Ovary (tissue), 9 donors: ENCODE results near the gene PTPRN2. TPM values are rescaled to one million over a fixed set of nuclear protein-coding genes. Genes with fewer than 3 reads are reported as not detected.

Experiments used
- DNase-seq, 5 donors: peaks; one replicate each; pipeline ENCODE4 v3.0.0-alpha.2; 2019 to 2020
- H3K27ac ChIP-seq, 2 donors: fragments of 200-600 bp; one replicate each; pipeline versions ENCODE4 v1.5.1 to v1.8.0; 2019 to 2022
- H3K27me3 ChIP-seq: fragments of 200-600 bp; one replicate; pipeline ENCODE4 v1.8.0; 2022
- H3K36me3 ChIP-seq: fragments of 200-600 bp; sonication (generic); one replicate; pipeline ENCODE4 v1.5.1; 2019
- H3K4me1 ChIP-seq: one replicate; pipeline ENCODE4 v1.8.1; 2013; ENCODE audit warnings: mild to moderate bottlenecking, moderate library complexity; ENCODE audit not compliant: insufficient read depth
- H3K4me3 ChIP-seq: fragments of 200-600 bp; sonication (generic); one replicate; pipeline ENCODE4 v1.5.1; 2017
- H3K9me3 ChIP-seq, 2 donors: fragments of 200-600 bp in 1 of 2; sonication (generic) in 1 of 2; one replicate each; pipeline versions ENCODE4 v1.5.1 to v1.8.1; 2013 to 2019; ENCODE audit warnings: mild to moderate bottlenecking in 1 of 2, moderate library complexity in 1 of 2
- CTCF ChIP-seq, 3 donors: fragments of 450-650 bp in 2 of 3; fragments of 200-600 bp in 1 of 3; IDR thresholded peaks; one replicate each; pipeline versions ENCODE4 v1.5.1 to v1.8.0; 2016 to 2022; ENCODE audit warnings: antibody characterized with exemption in 3 of 3, mild to moderate bottlenecking in 1 of 3
- EP300 ChIP-seq: sonication (generic); formaldehyde crosslinking; IDR thresholded peaks from one replicate; pipeline ENCODE4 v1.6.1; 2017; ENCODE audit warnings: antibody characterized with exemption
- POLR2A ChIP-seq: fragments of 450-650 bp; IDR thresholded peaks from one replicate; pipeline ENCODE4 v1.6.1; 2017; ENCODE audit warnings: antibody characterized with exemption, mild to moderate bottlenecking, moderate library complexity
- WGBS, 3 donors: extraction: QIAGEN DNeasy Blood & Tissue Kit in 1 of 3; methylation state at CpG; one replicate each; pipeline versions ENCODE4 v1.1.5 to v1.1.7; 2013 to 2017; 5-methylcytosine and 5-hydroxymethylcytosine counted together
- intact Hi-C, 4 donors: fragments of 100-400 bp; cut with DNase I; formaldehyde crosslinking; loops; one replicate each; pipeline versions ENCODE4 v1.11.0 to v1.15.1; 2022 to 2023
- polyA plus RNA-seq, 2 donors: library from polyadenylated mRNA; stranded (reverse); fragments of 200-250 nt in 1 of 2; fragments of 350-450 nt in 1 of 2; fragmentation: Illumina TruSeq in 1 of 2; extraction: RNeasy Lipid Tissue Mini Kit (QIAGEN cat#74804) in 1 of 2; gene quantifications; one replicate each; pipeline ENCODE4 v1.2.3, GENCODE V29; 2013 to 2014
- total RNA-seq, 7 donors: library from RNA; depleted of rRNA in 2 of 7; stranded (reverse); fragments of >200 nt in 2 of 7; fragmentation: NEBNext Ultra II Directional in 3 of 7; extraction: Animal tissue kit (Norgen Biotek cat#: 25700) in 3 of 7; gene quantifications; one replicate each; pipeline versions ENCODE4 v1.1.0 to v1.2.4, GENCODE V29; 2016 to 2023
- donor health status: DM: no; HTN: no; CAD: no; lungs with moderate emphysema.
- donor health status: DM: no; HTN: no; CAD: no.
- donor health status: Bipolar disorder and iron deficiency.
- donor health status: DM: yes; HTN: yes; CAD: no.
- donor health status: DM: no; HTN: no; CAD: no.
- donor health status: DM: yes; HTN: yes; CAD: no.

Gene PTPRN2
- total and polyA plus RNA-seq, 9 donors, result 3.5 to 11.1 (median 5.9) TPM

DNA sequence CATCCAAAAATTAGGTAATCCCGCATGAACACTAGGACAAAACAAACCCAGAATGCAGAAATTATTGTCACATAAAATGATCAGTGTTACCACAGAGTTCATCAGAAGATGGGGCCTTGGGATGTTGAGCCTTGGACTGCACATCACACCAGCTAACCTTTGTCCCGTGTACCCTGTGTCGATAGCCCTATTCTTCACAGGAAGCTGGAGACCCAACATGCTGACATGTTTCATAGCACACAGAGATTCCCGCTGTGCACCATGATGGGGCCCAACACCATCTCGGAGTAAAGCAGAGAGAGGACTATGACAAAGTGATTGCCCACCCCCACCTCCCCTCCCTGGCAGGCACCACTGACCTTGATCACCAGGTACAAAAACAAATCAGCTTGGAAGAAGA lies 4.5 kb downstream of the PTPRN2 start:
- 83 to 86% (median 85%) methylated on average over 5 of the region's 5 CpGs for WGBS, 3 donors
- TF ChIP-seq CTCF (IDR thresholded peaks at IDR 0.05) (no peak), EP300 (no peak), POLR2A (no peak)
- no peaks in the 10 kb centered on the region for H3K27me3 ChIP-seq
- no peak overlapping the region for H3K27ac ChIP-seq
- no peak for DNase-seq
- H3K4me1 ChIP-seq, result peaks cover 13% of the 10 kb centered on the region
- H3K9me3 ChIP-seq, result no peaks in the 10 kb centered on the region
- H3K4me3 ChIP-seq, result no peak overlapping the region
- intact Hi-C loops, result no loop called here
- H3K36me3 ChIP-seq, result no peaks in the 10 kb centered on the region

DNA sequence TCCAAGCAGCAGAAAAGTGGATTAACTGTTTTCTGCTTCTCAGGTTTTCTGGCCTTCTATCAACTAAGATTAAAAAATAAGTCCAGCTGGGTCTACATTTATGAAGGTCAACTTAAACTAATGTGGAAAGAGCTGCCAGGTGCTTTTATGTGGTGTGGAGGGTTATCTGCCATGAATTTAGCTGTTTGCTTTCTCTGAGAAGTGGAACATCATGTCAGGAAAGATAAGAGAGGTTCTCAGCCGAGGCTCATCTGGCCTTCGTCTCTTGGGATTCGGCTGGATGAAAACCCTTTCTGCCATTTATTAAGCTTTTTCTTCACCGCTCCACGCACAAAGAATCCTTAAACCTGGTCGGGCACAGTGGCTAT lies 5.5 kb downstream of the PTPRN2 start:
- 59 to 67% (median 64%) methylated on average over 6 of the region's 6 CpGs for WGBS, 3 donors
- DNase-seq, result no peak

DNA sequence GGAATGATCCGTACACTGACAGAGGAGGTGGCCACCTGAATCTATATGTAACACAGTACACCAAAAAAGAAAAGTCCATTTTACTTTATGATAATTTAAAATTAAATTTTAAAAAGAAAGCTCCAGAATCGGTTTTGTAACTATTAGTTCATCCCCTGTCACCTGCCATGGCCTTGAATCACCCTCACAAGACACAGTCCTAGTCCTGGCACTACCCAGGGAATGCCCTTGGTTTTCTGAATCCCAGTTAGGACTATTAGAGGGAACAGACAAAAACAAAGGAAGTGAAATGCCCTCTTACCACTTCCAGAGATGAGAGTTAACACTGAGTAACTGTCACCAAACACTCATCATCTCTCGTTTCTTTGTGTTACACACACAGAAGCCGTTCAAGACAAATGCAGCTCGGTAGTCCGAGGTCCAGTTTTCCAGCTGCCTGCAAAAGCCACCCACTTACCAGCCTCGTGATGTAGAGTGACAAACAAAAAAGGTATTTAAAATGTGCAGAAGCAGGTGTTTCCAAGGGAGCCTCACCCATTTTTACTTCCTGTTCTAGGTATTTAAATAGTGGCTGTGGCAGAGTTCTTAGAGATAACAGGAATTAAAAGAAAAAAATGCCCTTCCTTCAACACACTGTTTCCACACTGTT lies 6.1 kb downstream of the PTPRN2 start:
- Histone ChIP-seq H3K4me1 (peaks cover 10% of the 10 kb centered on the region), H3K9me3 (no peaks in the 10 kb centered on the region), H3K27ac (no peak overlapping the region), H3K27me3 (no peaks in the 10 kb centered on the region), H3K36me3 (no peaks in the 10 kb centered on the region), H3K4me3 (no peak overlapping the region)
- DNase-seq, result no peak
- no peak for TF ChIP-seq EP300
- no peak for TF ChIP-seq POLR2A
- no peak for TF ChIP-seq CTCF (IDR thresholded peaks at IDR 0.05)
- intact Hi-C loops, result no loop called here
- 66 to 71% (median 67%) methylated on average over 7 of the region's 7 CpGs for WGBS, 3 donors

More for the DNA sequence above, 5.5 kb downstream of the PTPRN2 start:
- intact Hi-C loops, result no loop called here
- H3K27me3 ChIP-seq, result no peaks in the 10 kb centered on the region
- no peak overlapping the region for H3K27ac ChIP-seq
- H3K4me3 ChIP-seq, result no peak overlapping the region
- H3K36me3 ChIP-seq, result no peaks in the 10 kb centered on the region
- TF ChIP-seq EP300, result no peak
- TF ChIP-seq POLR2A, result no peak
- no peak for TF ChIP-seq CTCF (IDR thresholded peaks at IDR 0.05)
- peaks cover 13% of the 10 kb centered on the region for H3K4me1 ChIP-seq
- H3K9me3 ChIP-seq, result no peaks in the 10 kb centered on the region

- no peaks in the 10 kb centered on the region for H3K36me3 ChIP-seq
- H3K4me3 ChIP-seq, result no peak overlapping the region
- no peak for DNase-seq
- intact Hi-C loops, result no loop called here
- no peaks in the 10 kb centered on the region for H3K27me3 ChIP-seq
- H3K9me3 ChIP-seq, result no peaks in the 10 kb centered on the region
- no peak overlapping the region for H3K27ac ChIP-seq
- no peaks in the 10 kb centered on the region for H3K4me1 ChIP-seq
- TF ChIP-seq CTCF (IDR thresholded peaks at IDR 0.05), result no peak
- no peak for TF ChIP-seq POLR2A
- no peak for TF ChIP-seq EP300
- 91 to 92% (median 91%) methylated on average over 9 of the region's 9 CpGs for WGBS, 3 donors
Measured at GRCh38 chr7:158579662-158580646, 7.7 kb downstream of the PTPRN2 start.
